Trophoblast cell (in vitro differentiated cells and primary cell): ENCODE measurements around the gene MDM2.
"Not testable (repeated sequence)": the region's sequence is repeated elsewhere in the genome, so short reads cannot be mapped to it uniquely, and the experiment has no call there.

Source experiments
- DNase-seq, 2 donors: peaks; one replicate each; pipeline ENCODE4 v3.0.0-alpha.2; 2016
- H2AFZ ChIP-seq: 2 replicates; pipeline ENCODE4 v1.6.1; 2013; ENCODE audit warnings: low read length, moderate library complexity, mild to moderate bottlenecking; ENCODE audit not compliant: insufficient read depth, poor library complexity
- H2AK5ac ChIP-seq: 2 replicates; pipeline ENCODE4 v1.6.1; 2013; ENCODE audit warnings: mild to moderate bottlenecking, low read length
- H2BK120ac ChIP-seq: 2 replicates; pipeline ENCODE4 v1.6.1; 2013; ENCODE audit warnings: low read length, mild to moderate bottlenecking, moderate library complexity; ENCODE audit not compliant: insufficient read depth, poor library complexity
- H2BK12ac ChIP-seq: 2 replicates; pipeline ENCODE4 v1.6.1; 2013; ENCODE audit warnings: mild to moderate bottlenecking, low read length, moderate library complexity
- H2BK5ac ChIP-seq: 2 replicates; pipeline ENCODE4 v1.6.1; 2013; ENCODE audit warnings: low read length, low read depth, moderate library complexity, mild to moderate bottlenecking; ENCODE audit not compliant: poor library complexity
- H3K14ac ChIP-seq: 2 replicates; pipeline ENCODE4 v1.6.1; 2013; ENCODE audit warnings: mild to moderate bottlenecking, low read length
- H3K18ac ChIP-seq: 2 replicates; pipeline ENCODE4 v1.6.1; 2013; ENCODE audit warnings: mild to moderate bottlenecking, low read length
- H3K23ac ChIP-seq: 2 replicates; pipeline ENCODE4 v1.6.1; 2013; ENCODE audit warnings: low read length
- H3K27ac ChIP-seq: 2 replicates; pipeline ENCODE4 v1.5.1; 2013; ENCODE audit warnings: low read depth, mild to moderate bottlenecking, inconsistent platforms, low read length, moderate library complexity
- H3K27me3 ChIP-seq: 2 replicates; pipeline ENCODE4 v1.6.1; 2013; ENCODE audit warnings: inconsistent platforms, mild to moderate bottlenecking, low read length, moderate library complexity; ENCODE audit not compliant: insufficient read depth
- H3K36me3 ChIP-seq, 2 experiments: 1 replicate in 1 of 2; 2 replicates in 1 of 2; pipeline ENCODE4 v1.6.1; 2013; ENCODE audit warnings: low read length in 2 of 2, mild to moderate bottlenecking in 2 of 2, moderate library complexity in 1 of 2; ENCODE audit not compliant: insufficient read depth in 2 of 2, control insufficient read depth in 1 of 2
- H3K4ac ChIP-seq: 2 replicates; pipeline ENCODE4 v1.6.1; 2013; ENCODE audit warnings: low read depth, mild to moderate bottlenecking, low read length, moderate library complexity
- H3K4me1 ChIP-seq, 2 experiments: 1 replicate in 1 of 2; 2 replicates in 1 of 2; pipeline ENCODE4 v1.6.1; 2013; ENCODE audit warnings: low read length in 2 of 2, mild to moderate bottlenecking in 2 of 2, moderate library complexity in 1 of 2; ENCODE audit not compliant: insufficient read depth in 2 of 2, control insufficient read depth in 1 of 2
- H3K4me2 ChIP-seq: 2 replicates; pipeline ENCODE4 v1.6.1; 2013; ENCODE audit warnings: inconsistent platforms, mild to moderate bottlenecking, low read length, moderate library complexity
- H3K4me3 ChIP-seq: 2 replicates; pipeline ENCODE4 v1.5.1; 2013; ENCODE audit warnings: mild to moderate bottlenecking, low read depth, low read length, inconsistent platforms
- H3K79me1 ChIP-seq: one replicate; pipeline ENCODE4 v1.6.1; 2013; ENCODE audit warnings: low read length
- H3K79me2 ChIP-seq: 2 replicates; pipeline ENCODE4 v1.6.1; 2013; ENCODE audit warnings: low read length, mild to moderate bottlenecking; ENCODE audit not compliant: control insufficient read depth, insufficient read depth, poor library complexity
- H3K9ac ChIP-seq: 2 replicates; pipeline ENCODE4 v1.6.1; 2013; ENCODE audit warnings: mild to moderate bottlenecking, low read length
- H3K9me3 ChIP-seq: 2 replicates; pipeline ENCODE4 v1.6.1; 2013; ENCODE audit warnings: low read depth, mild to moderate bottlenecking, control low read depth, inconsistent platforms, low read length; ENCODE audit not compliant: insufficient read depth
- H4K12ac ChIP-seq: 2 replicates; pipeline ENCODE4 v1.6.1; 2013; ENCODE audit warnings: low read depth, mild to moderate bottlenecking, low read length, moderate library complexity
- H4K8ac ChIP-seq: 2 replicates; pipeline ENCODE4 v1.6.1; 2013; ENCODE audit warnings: low read depth, mild to moderate bottlenecking, low read length, moderate library complexity
- H4K91ac ChIP-seq: one replicate; pipeline ENCODE4 v1.6.1; 2013; ENCODE audit warnings: low read depth, mild to moderate bottlenecking, low read length, moderate library complexity
- WGBS: extraction: QIAGEN DNeasy Blood & Tissue Kit; methylation state at CpG from one replicate; pipeline ENCODE4 v1.1.7; 2013; ENCODE audit warnings: missing lambda C conversion rate; ENCODE audit not compliant: insufficient read length, insufficient coverage; ENCODE audit errors: extremely low coverage; 5-methylcytosine and 5-hydroxymethylcytosine counted together

The MDM2 gene

GRCh38 chr12:68796399-68796798, 11.6 kb upstream of the MDM2 start:
- no peak overlapping the region for H2BK5ac ChIP-seq
- no peak overlapping the region for H3K4ac ChIP-seq
- H3K14ac ChIP-seq: no peak overlapping the region
- H3K4me1 ChIP-seq: peaks cover 0 to 3% of the 10 kb centered on the region in 2 experiments
- no peak overlapping the region for H3K18ac ChIP-seq
- no peak overlapping the region for H4K91ac ChIP-seq
- H3K4me3 ChIP-seq: no peak overlapping the region
- no peak overlapping the region for H3K23ac ChIP-seq
- H3K9ac ChIP-seq: no peak overlapping the region
- no peak overlapping the region for H3K4me2 ChIP-seq
- H3K27ac ChIP-seq: no peak overlapping the region
- DNase-seq: no peak
- no peak overlapping the region for H2BK120ac ChIP-seq
- no peaks in the 10 kb centered on the region for H3K27me3 ChIP-seq
- H3K79me2 ChIP-seq: no peaks in the 10 kb centered on the region
- no CpG with 5 or more reads among the region's 15 CpGs for WGBS
- H4K12ac ChIP-seq: no peak overlapping the region
- H3K79me1 ChIP-seq: no peaks in the 10 kb centered on the region
- no peak overlapping the region for H2BK12ac ChIP-seq
- no peak overlapping the region for H2AK5ac ChIP-seq
- no peak overlapping the region for H4K8ac ChIP-seq
- H3K36me3 ChIP-seq: no peaks in the 10 kb centered on the region
- H3K9me3 ChIP-seq: no peaks in the 10 kb centered on the region
- no peak overlapping the region for H2AFZ ChIP-seq

- peaks cover under 1% of the 10 kb centered on the region for H3K79me1 ChIP-seq
- H4K91ac ChIP-seq: no peak overlapping the region
- no CpG with 5 or more reads among the region's 1 CpG for WGBS
- H3K79me2 ChIP-seq: no peaks in the 10 kb centered on the region
- no peak overlapping the region for H4K8ac ChIP-seq
- H3K14ac ChIP-seq: no peak overlapping the region
- H2AK5ac ChIP-seq: no peak overlapping the region
- H3K27me3 ChIP-seq: no peaks in the 10 kb centered on the region
- H3K18ac ChIP-seq: no peak overlapping the region
- H3K4ac ChIP-seq: no peak overlapping the region
- no peaks in the 10 kb centered on the region for H3K36me3 ChIP-seq
- H3K27ac ChIP-seq: no peak overlapping the region
- no peak overlapping the region for H2BK120ac ChIP-seq
- no peak overlapping the region for H3K23ac ChIP-seq
- H2BK12ac ChIP-seq: no peak overlapping the region
- no peaks in the 10 kb centered on the region for H3K9me3 ChIP-seq
- no peak overlapping the region for H4K12ac ChIP-seq
- H2BK5ac ChIP-seq: no peak overlapping the region
- H3K4me2 ChIP-seq: no peak overlapping the region
- H3K4me1 ChIP-seq: peaks cover 0 to 3% of the 10 kb centered on the region in 2 experiments
- no peak overlapping the region for H3K4me3 ChIP-seq
- no peak overlapping the region for H3K9ac ChIP-seq
- no peak for DNase-seq
- no peak overlapping the region for H2AFZ ChIP-seq
These were observed 9.1 kb upstream of the MDM2 start for GRCh38 chr12:68798882-68799234.

- peak; percentile 45 to 89 for DNase-seq
- H2AK5ac ChIP-seq: no peak overlapping the region
- H3K9me3 ChIP-seq: no peaks in the 10 kb centered on the region
- H3K4me1 ChIP-seq: peaks cover 8 to 9% of the 10 kb centered on the region in 2 experiments
- peaks cover 2% of the 10 kb centered on the region for H3K79me2 ChIP-seq
- H4K91ac ChIP-seq: no peak overlapping the region
- H4K12ac ChIP-seq: no peak overlapping the region
- no peak overlapping the region for H3K4me2 ChIP-seq
- H3K27me3 ChIP-seq: no peaks in the 10 kb centered on the region
- H3K9ac ChIP-seq: no peak overlapping the region
- H3K79me1 ChIP-seq: peaks cover 7% of the 10 kb centered on the region
- no peak overlapping the region for H3K27ac ChIP-seq
- no CpG with 5 or more reads among the region's 5 CpGs for WGBS
- H4K8ac ChIP-seq: peak overlapping the region; percentile 49
- no peak overlapping the region for H2BK120ac ChIP-seq
- H3K4ac ChIP-seq: no peak overlapping the region
- H3K36me3 ChIP-seq: no peaks in the 10 kb centered on the region
- H2AFZ ChIP-seq: no peak overlapping the region
- H2BK5ac ChIP-seq: no peak overlapping the region
- no peak overlapping the region for H3K23ac ChIP-seq
- no peak overlapping the region for H3K14ac ChIP-seq
- no peak overlapping the region for H3K18ac ChIP-seq
- H3K4me3 ChIP-seq: no peak overlapping the region
- no peak overlapping the region for H2BK12ac ChIP-seq
These were observed 7.7 kb upstream of the MDM2 start for GRCh38 chr12:68800294-68800693.

GRCh38 chr12:68801124-68801523, 6.9 kb upstream of the MDM2 start:
- Histone ChIP-seq H2BK120ac (peak overlapping the region; percentile 50), H2BK12ac (peak overlapping the region; percentile 75), H3K79me1 (peaks cover 10% of the 10 kb centered on the region), H3K14ac (peak overlapping the region; percentile 7), H4K91ac (peak overlapping the region; percentile 54), H2BK5ac (peak overlapping the region; percentile 39)
- H3K9me3 ChIP-seq, H3K27me3 ChIP-seq, H4K8ac ChIP-seq, H2AFZ ChIP-seq, H3K18ac ChIP-seq, H4K12ac ChIP-seq, H3K27ac ChIP-seq, H3K36me3 ChIP-seq, H3K79me2 ChIP-seq, H2AK5ac ChIP-seq, H3K9ac ChIP-seq, DNase-seq, H3K4me1 ChIP-seq, H3K4me3 ChIP-seq, H3K4me2 ChIP-seq, H3K23ac ChIP-seq, H3K4ac ChIP-seq: not testable (repeated sequence)
- WGBS: no CpG with 5 or more reads among the region's 7 CpGs
